Lower lobe of right lung (tissue), 2 donors: ENCODE data around the gene PRR15L. TPM values are rescaled to one million over a fixed set of nuclear protein-coding genes. Genes with fewer than 3 reads are reported as not detected.
"Not testable (repeated sequence)": the region's sequence is repeated elsewhere in the genome, so short reads cannot be mapped to it uniquely, and the experiment has no call there.

Experiments
- ATAC-seq, 2 donors: fragments of 200-7000 bp; cut with Tn5 transposase; one replicate each; pipeline ENCODE4 v1.9.1; 2020 to 2022; ENCODE audit warnings: mild to moderate bottlenecking in 2 of 2, moderate library complexity in 2 of 2
- DNase-seq: peaks from one replicate; pipeline ENCODE4 v3.0.0-alpha.2; 2020
- H3K27ac ChIP-seq: fragments of 200-600 bp; one replicate; pipeline ENCODE4 v1.8.0; 2022
- H3K27me3 ChIP-seq: fragments of 200-600 bp; one replicate; pipeline ENCODE4 v1.8.0; 2022; ENCODE audit warnings: low read depth
- H3K36me3 ChIP-seq: fragments of 200-600 bp; one replicate; pipeline ENCODE4 v1.8.0; 2022; ENCODE audit warnings: mild to moderate bottlenecking
- H3K4me1 ChIP-seq: fragments of 200-600 bp; one replicate; pipeline ENCODE4 v1.8.0; 2022
- H3K4me3 ChIP-seq: fragments of 200-600 bp; one replicate; pipeline ENCODE4 v1.8.0; 2022; ENCODE audit warnings: mild to moderate bottlenecking
- H3K9me3 ChIP-seq: fragments of 200-600 bp; one replicate; pipeline ENCODE4 v1.8.0; 2022
- intact Hi-C: fragments of 100-400 bp; cut with DNase I; formaldehyde crosslinking; loops from one replicate; pipeline ENCODE4 v1.11.0; 2022
- total RNA-seq: library from RNA; stranded (reverse); fragmentation: NEBNext Ultra II Directional; extraction: Animal tissue kit (Norgen Biotek cat#: 25700); gene quantifications from one replicate; pipeline ENCODE4 v1.2.1, GENCODE V29; 2021
- TF ChIP-seq, protein P1 (sequence below): fragments of 200-600 bp; IDR thresholded peaks from one replicate; pipeline ENCODE4 v1.8.0; 2022; ENCODE audit warnings: antibody characterized with exemption, mild to moderate bottlenecking
- donor health status: DM: no; HTN: yes; CAD: no; lungs with severe emphysema.

PRR15L gene
- total RNA-seq, 1 donor from 2014 or later = 48.1 TPM

DNA sequence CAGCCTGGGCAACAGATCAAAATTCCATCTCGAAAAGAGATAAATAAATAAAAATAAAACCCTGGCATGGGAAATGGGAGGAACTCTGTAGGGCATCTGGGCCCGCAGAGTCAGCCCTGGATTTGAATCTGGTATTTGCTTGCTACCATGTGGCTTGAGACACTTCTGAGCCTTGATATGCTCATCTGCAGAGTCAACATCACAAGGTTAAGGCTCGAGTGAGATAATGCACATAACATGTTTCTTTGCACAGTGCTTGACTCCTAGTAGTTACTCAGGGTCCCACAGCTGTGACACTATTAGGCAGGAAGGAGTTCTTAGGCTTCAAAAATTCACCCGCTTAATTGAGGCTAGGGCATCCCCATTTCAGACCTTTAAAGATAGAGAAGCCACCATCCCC lies 34.5 kb upstream of the PRR15L start:
- H3K27ac ChIP-seq = no peak overlapping the region
- intact Hi-C loops = no loop called here
- peaks cover 4% of the 10 kb centered on the region for H3K4me1 ChIP-seq
- TF ChIP-seq, protein P1, sequence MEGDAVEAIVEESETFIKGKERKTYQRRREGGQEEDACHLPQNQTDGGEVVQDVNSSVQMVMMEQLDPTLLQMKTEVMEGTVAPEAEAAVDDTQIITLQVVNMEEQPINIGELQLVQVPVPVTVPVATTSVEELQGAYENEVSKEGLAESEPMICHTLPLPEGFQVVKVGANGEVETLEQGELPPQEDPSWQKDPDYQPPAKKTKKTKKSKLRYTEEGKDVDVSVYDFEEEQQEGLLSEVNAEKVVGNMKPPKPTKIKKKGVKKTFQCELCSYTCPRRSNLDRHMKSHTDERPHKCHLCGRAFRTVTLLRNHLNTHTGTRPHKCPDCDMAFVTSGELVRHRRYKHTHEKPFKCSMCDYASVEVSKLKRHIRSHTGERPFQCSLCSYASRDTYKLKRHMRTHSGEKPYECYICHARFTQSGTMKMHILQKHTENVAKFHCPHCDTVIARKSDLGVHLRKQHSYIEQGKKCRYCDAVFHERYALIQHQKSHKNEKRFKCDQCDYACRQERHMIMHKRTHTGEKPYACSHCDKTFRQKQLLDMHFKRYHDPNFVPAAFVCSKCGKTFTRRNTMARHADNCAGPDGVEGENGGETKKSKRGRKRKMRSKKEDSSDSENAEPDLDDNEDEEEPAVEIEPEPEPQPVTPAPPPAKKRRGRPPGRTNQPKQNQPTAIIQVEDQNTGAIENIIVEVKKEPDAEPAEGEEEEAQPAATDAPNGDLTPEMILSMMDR = no peak
- H3K27me3 ChIP-seq = no peaks in the 10 kb centered on the region
- ATAC-seq (no peak), DNase-seq (no peak)
- H3K4me3 ChIP-seq = no peak overlapping the region
- H3K9me3 ChIP-seq = no peaks in the 10 kb centered on the region
- no peaks in the 10 kb centered on the region for H3K36me3 ChIP-seq

DNA sequence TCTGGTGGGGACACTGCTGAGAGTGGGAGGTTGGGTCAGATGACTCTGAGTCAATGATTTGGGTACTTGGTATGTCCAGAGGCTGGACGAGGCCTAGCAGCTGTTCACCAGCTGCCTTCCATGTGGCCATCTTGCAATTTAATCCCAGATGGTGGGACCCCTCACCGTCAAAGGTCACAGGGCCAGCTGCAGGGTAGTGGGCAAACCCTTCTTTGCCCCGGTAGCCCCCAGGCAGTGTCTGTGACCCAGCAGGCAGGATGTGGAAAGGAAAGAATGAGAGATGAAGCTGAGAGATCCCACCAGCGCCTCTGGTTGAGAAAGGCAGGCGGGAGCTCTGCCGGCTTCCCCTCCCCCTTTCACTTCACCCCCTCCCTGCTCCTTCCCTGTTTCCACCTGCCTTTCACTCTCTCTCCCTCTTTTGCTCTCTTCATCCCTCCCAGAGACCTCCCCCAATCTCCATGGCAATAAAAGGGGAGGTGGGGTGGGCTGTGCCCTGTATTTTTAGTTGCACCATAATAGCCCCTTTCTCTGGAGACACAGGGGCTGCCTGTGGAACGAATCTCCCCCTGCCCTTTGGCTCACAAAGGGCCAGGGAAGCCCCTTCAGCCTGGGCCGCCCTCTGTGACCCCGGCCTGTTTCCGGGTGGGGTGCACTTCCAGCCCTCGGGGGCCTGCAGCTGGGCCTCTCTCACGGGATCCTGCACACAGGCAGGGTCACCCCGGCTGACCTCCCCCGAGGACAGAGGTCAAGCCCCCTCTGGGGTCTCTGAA lies 33.5 kb upstream of the PRR15L start:
- peaks cover 4% of the 10 kb centered on the region for H3K4me1 ChIP-seq
- DNase-seq (no peak), ATAC-seq (no peak)
- intact Hi-C loops = no loop called here
- TF ChIP-seq, protein P1 = no peak
- no peak overlapping the region for H3K27ac ChIP-seq
- H3K9me3 ChIP-seq = no peaks in the 10 kb centered on the region
- H3K27me3 ChIP-seq = no peaks in the 10 kb centered on the region
- H3K4me3 ChIP-seq = no peak overlapping the region
- H3K36me3 ChIP-seq = no peaks in the 10 kb centered on the region

DNA sequence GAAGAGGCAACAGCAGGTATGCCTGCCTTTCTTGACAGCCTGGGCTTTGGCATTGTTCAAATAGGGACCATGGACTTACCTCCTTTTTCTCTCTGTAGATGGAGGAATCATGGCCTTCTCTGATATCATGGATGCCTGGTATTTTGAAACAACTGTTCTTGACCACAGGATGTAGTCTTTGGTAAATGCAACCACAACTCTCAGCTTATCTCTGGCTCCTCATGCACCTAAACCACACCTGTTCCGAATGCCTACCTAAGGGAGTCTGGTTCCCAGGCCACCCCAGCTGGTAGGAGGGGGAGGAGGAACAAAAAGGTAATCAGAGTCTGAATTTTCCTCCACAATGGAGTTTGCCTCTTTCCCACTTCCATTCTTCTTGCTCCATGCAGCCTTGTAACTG lies 32.0 kb upstream of the PRR15L start:
- TF ChIP-seq, protein P1 = no peak
- ATAC-seq (no peak), DNase-seq (no peak)
- H3K9me3 ChIP-seq = no peaks in the 10 kb centered on the region
- no peaks in the 10 kb centered on the region for H3K36me3 ChIP-seq
- no peaks in the 10 kb centered on the region for H3K27me3 ChIP-seq
- H3K4me1 ChIP-seq = peaks cover 4% of the 10 kb centered on the region
- intact Hi-C loops = no loop called here
- no peak overlapping the region for H3K27ac ChIP-seq
- no peak overlapping the region for H3K4me3 ChIP-seq

DNA sequence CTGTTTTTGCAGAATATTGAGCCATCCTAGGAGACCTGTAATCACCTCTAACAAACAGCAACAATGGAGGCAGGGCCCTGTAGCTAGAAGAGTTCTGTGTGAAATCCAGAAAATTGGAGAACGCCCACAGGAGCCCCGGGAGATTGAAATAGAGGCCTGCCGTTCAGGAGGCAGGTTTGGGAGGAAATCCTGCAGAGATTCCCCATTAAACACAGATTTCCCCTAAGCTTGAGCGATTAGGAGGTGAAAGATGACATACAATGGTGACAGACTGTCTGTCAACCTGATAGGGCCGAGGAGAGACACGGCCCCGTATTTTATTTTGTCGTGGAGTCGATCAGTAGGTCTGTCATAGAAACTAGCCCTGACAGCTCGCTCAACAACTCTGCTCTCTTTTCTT lies 31.5 kb upstream of the PRR15L start:
- H3K4me1 ChIP-seq = peaks cover 4% of the 10 kb centered on the region
- H3K27ac ChIP-seq = no peak overlapping the region
- TF ChIP-seq, protein P1 = no peak
- no peaks in the 10 kb centered on the region for H3K36me3 ChIP-seq
- H3K9me3 ChIP-seq = no peaks in the 10 kb centered on the region
- no peak overlapping the region for H3K4me3 ChIP-seq
- intact Hi-C loops = no loop called here
- H3K27me3 ChIP-seq = no peaks in the 10 kb centered on the region
- DNase-seq (no peak), ATAC-seq (no peak)

DNA sequence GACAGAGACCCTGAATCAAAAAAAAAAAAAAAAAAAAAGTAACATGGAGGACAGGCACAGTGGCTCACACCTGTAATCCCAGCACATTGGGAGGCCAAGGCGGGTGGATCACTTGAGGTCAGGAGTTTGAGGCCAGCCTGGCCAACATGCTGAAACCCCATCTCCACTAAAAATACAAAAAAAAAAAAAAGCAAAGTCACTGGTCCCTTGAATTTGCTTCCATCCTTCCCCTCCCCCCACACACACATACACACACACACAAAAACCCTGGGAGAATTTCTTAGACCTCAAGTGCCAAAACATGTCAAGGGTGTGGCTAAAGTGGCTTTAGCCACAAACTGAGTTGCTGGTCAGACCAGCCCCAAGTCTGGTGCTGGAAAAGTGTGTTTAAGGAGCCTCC lies 30.8 kb upstream of the PRR15L start:
- H3K9me3 ChIP-seq, H3K27ac ChIP-seq, H3K27me3 ChIP-seq, intact Hi-C loops, DNase-seq, H3K36me3 ChIP-seq, H3K4me3 ChIP-seq, H3K4me1 ChIP-seq, ATAC-seq: not testable (repeated sequence)

DNA sequence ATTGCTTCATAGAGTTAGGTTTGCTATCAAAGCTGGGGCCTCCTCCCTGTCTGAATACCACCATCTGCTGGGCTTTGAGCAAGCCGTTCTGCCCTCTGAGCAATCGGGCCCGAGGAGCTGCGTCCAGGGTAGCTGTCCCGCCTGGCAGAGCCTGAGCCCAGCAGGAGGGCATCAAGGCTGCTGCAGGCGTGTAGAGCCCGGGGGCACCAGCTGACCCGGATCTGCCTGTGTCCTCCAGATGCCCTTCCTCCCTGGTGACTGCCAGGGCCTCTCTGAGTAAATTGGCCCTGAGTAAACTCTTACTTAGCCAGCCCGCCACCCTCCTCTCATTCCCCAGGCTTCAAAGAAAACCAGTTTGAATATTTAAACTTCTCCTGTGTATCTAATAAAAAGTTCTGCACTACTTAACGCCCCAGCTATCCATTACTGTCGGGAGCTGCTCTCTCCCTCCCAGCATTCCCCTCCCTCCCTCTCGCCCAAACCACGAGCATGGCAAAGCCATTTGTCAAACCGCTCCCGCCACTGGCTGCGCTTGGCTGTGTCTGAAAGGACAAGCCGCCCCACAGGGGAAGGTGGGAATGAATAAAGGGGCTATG lies 29.7 kb upstream of the PRR15L start:
- Histone ChIP-seq H3K27ac (no peak overlapping the region), H3K4me1 (peaks cover 19% of the 10 kb centered on the region), H3K9me3 (no peaks in the 10 kb centered on the region), H3K27me3 (no peaks in the 10 kb centered on the region), H3K36me3 (peaks cover 11% of the 10 kb centered on the region), H3K4me3 (no peak overlapping the region)
- TF ChIP-seq, protein P1 = no peak
- no peak for DNase-seq
- intact Hi-C loops = no loop called here
- peak; percentile 42 to 55 for ATAC-seq
